ENCODE results near the gene MS4A6E.
"Not testable (repeated sequence)": the region's sequence is repeated elsewhere in the genome, so short reads cannot be mapped to it uniquely, and the experiment has no call there.

The MS4A6E gene

GRCh38 chr11:60363542-60364470, 36.8 kb downstream of the MS4A6E start:
- Histone ChIP-seq H3K27ac (ENCODE audit: low read depth, low read length) (peak overlapping the region; percentile 67; the same call in 1 of the 2 replicates), H3K4me3 (ENCODE audit: low read length) (peak overlapping the region; percentile 18; the same call in 1 of the 2 replicates), H3K9ac (ENCODE audit: low read depth, low read length) (0 out of 2 replicates have a peak overlapping the region, but pooled peaks have one; percentile 29), H3K27me3 (ENCODE audit: insufficient read depth, low read length) (no peaks in the 10 kb centered on the region), H3K36me3 (ENCODE audit: insufficient read depth, low read length) (no peaks in the 10 kb centered on the region), H3K9me3 (ENCODE audit: insufficient read depth, low read depth, low read length) (peaks cover 25% of the 10 kb centered on the region), H3K4me1 (ENCODE audit: insufficient read depth, low read length) (peaks cover 16% of the 10 kb centered on the region)
- 31% methylated on average over 7 of the region's 7 CpGs for WGBS

GRCh38 chr11:60366262-60366904, 39.3 kb downstream of the MS4A6E start:
- H3K4me1 ChIP-seq (ENCODE audit: insufficient read depth, low read length): peaks cover 16% of the 10 kb centered on the region
- not testable (repeated sequence) for H3K9ac ChIP-seq (ENCODE audit: low read depth, low read length); H3K27me3 ChIP-seq (ENCODE audit: insufficient read depth, low read length); H3K9me3 ChIP-seq (ENCODE audit: insufficient read depth, low read depth, low read length); H3K27ac ChIP-seq (ENCODE audit: low read depth, low read length); H3K4me3 ChIP-seq (ENCODE audit: low read length); H3K36me3 ChIP-seq (ENCODE audit: insufficient read depth, low read length)
- WGBS: 96% methylated on average over 9 of the region's 15 CpGs

DNA sequence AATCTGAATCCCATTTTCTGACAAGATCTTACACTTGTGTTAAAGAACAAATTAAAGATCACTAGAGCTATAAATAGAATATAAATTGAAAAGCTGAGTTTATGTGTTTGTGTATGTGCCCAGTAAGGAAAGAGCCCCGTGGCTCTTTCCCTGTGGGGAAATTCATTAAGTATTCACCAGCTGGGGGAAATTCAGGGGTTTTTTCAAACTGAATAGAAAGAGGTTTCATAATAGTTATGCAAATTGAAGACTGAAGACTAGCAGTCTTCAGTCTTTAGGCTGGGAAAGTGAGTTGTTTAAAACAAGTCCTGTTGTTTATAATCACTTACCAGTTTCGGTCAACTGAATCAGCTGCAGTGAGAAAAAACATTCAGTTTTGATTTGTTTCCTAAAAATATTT, 40.0 kb downstream of the MS4A6E start:
- no peak overlapping the region for H3K9ac ChIP-seq (ENCODE audit: low read depth, low read length)
- H3K36me3 ChIP-seq (ENCODE audit: insufficient read depth, low read length): no peaks in the 10 kb centered on the region
- peak overlapping the region; percentile 60; the same call in 1 of the 2 replicates for H3K27ac ChIP-seq (ENCODE audit: low read depth, low read length)
- peaks cover 16% of the 10 kb centered on the region for H3K4me1 ChIP-seq (ENCODE audit: insufficient read depth, low read length)
- 66% methylated on average over 2 of the region's 2 CpGs for WGBS
- no peaks in the 10 kb centered on the region for H3K9me3 ChIP-seq (ENCODE audit: insufficient read depth, low read depth, low read length)
- H3K27me3 ChIP-seq (ENCODE audit: insufficient read depth, low read length): no peaks in the 10 kb centered on the region
- no peak overlapping the region for H3K4me3 ChIP-seq (ENCODE audit: low read length)

GRCh38 chr11:60367896-60368295, 40.8 kb downstream of the MS4A6E start:
- Histone ChIP-seq H3K9me3 (ENCODE audit: insufficient read depth, low read depth, low read length) (no peaks in the 10 kb centered on the region), H3K4me1 (ENCODE audit: insufficient read depth, low read length) (peaks cover 16% of the 10 kb centered on the region), H3K36me3 (ENCODE audit: insufficient read depth, low read length) (no peaks in the 10 kb centered on the region), H3K4me3 (ENCODE audit: low read length) (no peak overlapping the region), H3K27me3 (ENCODE audit: insufficient read depth, low read length) (no peaks in the 10 kb centered on the region), H3K27ac (ENCODE audit: low read depth, low read length) (no peak overlapping the region), H3K9ac (ENCODE audit: low read depth, low read length) (no peak overlapping the region)
- 96% methylated on average over 19 of the region's 19 CpGs for WGBS

DNA sequence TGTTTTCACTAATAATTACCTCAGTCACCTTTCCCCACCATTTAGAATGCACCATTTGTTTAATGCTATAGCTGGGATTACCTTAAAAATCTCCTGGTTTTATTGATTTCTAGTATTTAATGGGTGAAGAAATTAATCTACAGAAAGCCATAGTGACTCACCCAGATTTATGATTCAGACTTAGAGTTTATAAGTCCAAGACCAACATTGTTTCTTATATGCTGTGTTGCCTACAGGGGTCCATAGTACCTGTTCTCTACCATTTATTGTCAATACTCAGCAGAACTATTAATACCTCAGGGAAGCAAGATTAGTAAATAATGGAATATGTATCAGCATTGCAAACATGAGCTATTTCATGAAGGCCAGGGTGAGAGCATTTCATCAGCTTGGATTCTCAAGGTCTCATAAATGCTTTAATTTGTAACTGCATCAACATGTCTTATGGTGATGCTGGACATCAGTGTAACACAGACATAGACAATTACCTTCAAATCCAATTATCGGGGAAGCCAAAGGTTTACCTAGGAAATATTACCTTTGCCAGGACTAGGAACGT, 43.3 kb downstream of the MS4A6E start:
- H3K36me3 ChIP-seq (ENCODE audit: insufficient read depth, low read length): no peaks in the 10 kb centered on the region
- no peaks in the 10 kb centered on the region for H3K9me3 ChIP-seq (ENCODE audit: insufficient read depth, low read depth, low read length)
- WGBS: 100% methylated on average over 2 of the region's 2 CpGs
- no peaks in the 10 kb centered on the region for H3K27me3 ChIP-seq (ENCODE audit: insufficient read depth, low read length)
- H3K4me1 ChIP-seq (ENCODE audit: insufficient read depth, low read length): peaks cover 6% of the 10 kb centered on the region; the same call in 1 of the 2 replicates
- no peak overlapping the region for H3K4me3 ChIP-seq (ENCODE audit: low read length)
- no peak overlapping the region for H3K27ac ChIP-seq (ENCODE audit: low read depth, low read length)
- H3K9ac ChIP-seq (ENCODE audit: low read depth, low read length): no peak overlapping the region

GRCh38 chr11:60370811-60371298, 43.8 kb downstream of the MS4A6E start:
- 95% methylated on average over 5 of the region's 5 CpGs for WGBS
- Histone ChIP-seq H3K9ac (ENCODE audit: low read depth, low read length) (no peak overlapping the region), H3K27ac (ENCODE audit: low read depth, low read length) (no peak overlapping the region), H3K36me3 (ENCODE audit: insufficient read depth, low read length) (no peaks in the 10 kb centered on the region), H3K27me3 (ENCODE audit: insufficient read depth, low read length) (no peaks in the 10 kb centered on the region), H3K4me3 (ENCODE audit: low read length) (no peak overlapping the region), H3K9me3 (ENCODE audit: insufficient read depth, low read depth, low read length) (no peaks in the 10 kb centered on the region), H3K4me1 (ENCODE audit: insufficient read depth, low read length) (peaks cover 6% of the 10 kb centered on the region; the same call in 1 of the 2 replicates)

DNA sequence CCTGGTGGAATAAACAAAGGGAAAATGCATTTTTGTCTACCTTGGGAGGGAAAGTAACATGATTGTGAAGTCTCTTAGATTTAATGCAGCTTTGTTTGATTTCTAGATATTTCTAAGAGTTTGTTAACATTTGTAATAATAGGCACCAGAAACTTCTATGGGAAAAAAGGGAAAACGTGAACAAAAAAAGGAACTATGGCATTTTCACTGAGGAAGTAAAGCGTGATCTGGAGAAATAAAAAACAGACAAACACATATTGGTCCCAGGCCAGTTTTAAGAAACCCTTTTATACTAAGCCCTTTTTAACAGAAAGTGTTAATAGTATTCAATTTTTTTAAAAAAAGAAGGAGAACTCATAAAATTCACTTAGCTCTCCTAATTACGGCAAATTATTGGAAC, 44.3 kb downstream of the MS4A6E start:
- H3K9ac ChIP-seq (ENCODE audit: low read depth, low read length): no peak overlapping the region
- peaks cover 6% of the 10 kb centered on the region; the same call in 1 of the 2 replicates for H3K4me1 ChIP-seq (ENCODE audit: insufficient read depth, low read length)
- WGBS: 91% methylated on average over 3 of the region's 3 CpGs
- H3K4me3 ChIP-seq (ENCODE audit: low read length): no peak overlapping the region
- no peaks in the 10 kb centered on the region for H3K36me3 ChIP-seq (ENCODE audit: insufficient read depth, low read length)
- H3K27ac ChIP-seq (ENCODE audit: low read depth, low read length): no peak overlapping the region
- no peaks in the 10 kb centered on the region for H3K9me3 ChIP-seq (ENCODE audit: insufficient read depth, low read depth, low read length)
- H3K27me3 ChIP-seq (ENCODE audit: insufficient read depth, low read length): no peaks in the 10 kb centered on the region

GRCh38 chr11:60371854-60372253, 44.8 kb downstream of the MS4A6E start:
- Histone ChIP-seq H3K9ac (ENCODE audit: low read depth, low read length) (no peak overlapping the region), H3K4me1 (ENCODE audit: insufficient read depth, low read length) (peaks cover 5% of the 10 kb centered on the region; the same call in 1 of the 2 replicates), H3K36me3 (ENCODE audit: insufficient read depth, low read length) (no peaks in the 10 kb centered on the region), H3K27me3 (ENCODE audit: insufficient read depth, low read length) (no peaks in the 10 kb centered on the region), H3K4me3 (ENCODE audit: low read length) (no peak overlapping the region), H3K27ac (ENCODE audit: low read depth, low read length) (no peak overlapping the region), H3K9me3 (ENCODE audit: insufficient read depth, low read depth, low read length) (no peaks in the 10 kb centered on the region)
- WGBS: 88% methylated on average over 1 of the region's 1 CpG

DNA sequence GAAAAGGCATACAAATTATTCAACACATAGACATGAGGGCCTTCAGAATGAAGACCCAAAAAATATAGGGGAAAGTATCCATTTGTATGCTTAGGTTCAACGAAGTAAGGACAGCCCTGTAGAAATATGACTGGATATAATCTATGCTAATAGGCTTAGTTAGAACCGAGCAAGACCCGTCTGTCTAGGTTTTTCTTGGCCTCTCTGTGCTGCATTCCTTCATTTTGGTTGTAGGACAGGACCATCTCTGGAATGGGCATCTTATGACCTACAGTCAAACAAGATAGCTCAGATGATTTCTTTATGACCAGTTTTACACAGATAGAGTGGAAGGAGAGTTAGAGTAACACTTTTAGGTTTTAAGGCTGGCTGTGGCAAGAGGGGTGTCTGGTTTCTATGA, 45.7 kb downstream of the MS4A6E start:
- no peaks in the 10 kb centered on the region for H3K27me3 ChIP-seq (ENCODE audit: insufficient read depth, low read length)
- no peak overlapping the region for H3K27ac ChIP-seq (ENCODE audit: low read depth, low read length)
- H3K9me3 ChIP-seq (ENCODE audit: insufficient read depth, low read depth, low read length): no peaks in the 10 kb centered on the region
- no peak overlapping the region for H3K9ac ChIP-seq (ENCODE audit: low read depth, low read length)
- no peaks in the 10 kb centered on the region for H3K4me1 ChIP-seq (ENCODE audit: insufficient read depth, low read length)
- H3K4me3 ChIP-seq (ENCODE audit: low read length): no peak overlapping the region
- 95% methylated on average over 3 of the region's 3 CpGs for WGBS
- no peaks in the 10 kb centered on the region for H3K36me3 ChIP-seq (ENCODE audit: insufficient read depth, low read length)

DNA sequence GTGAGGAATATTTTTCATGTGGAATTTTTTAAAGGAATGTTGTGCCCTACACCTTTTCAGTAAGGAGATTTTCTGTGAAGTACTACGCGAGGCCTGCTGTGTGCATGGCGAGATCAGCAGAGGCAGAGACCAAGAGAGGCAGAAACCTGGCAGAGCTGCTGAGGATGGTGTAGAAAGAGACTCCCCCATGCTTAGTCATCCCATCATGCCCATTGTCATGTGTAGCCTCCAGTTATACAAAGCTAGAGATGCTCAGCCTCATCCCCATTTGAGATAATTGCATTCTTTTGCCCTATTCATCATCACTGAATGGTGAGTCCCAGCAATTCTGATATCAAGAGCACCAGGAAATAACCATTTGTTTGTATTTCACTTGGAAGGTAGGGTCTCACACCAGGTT, 48.3 kb downstream of the MS4A6E start:
- WGBS: 94% methylated on average over 3 of the region's 3 CpGs
- Histone ChIP-seq H3K27ac (ENCODE audit: low read depth, low read length) (no peak overlapping the region), H3K9ac (ENCODE audit: low read depth, low read length) (no peak overlapping the region), H3K9me3 (ENCODE audit: insufficient read depth, low read depth, low read length) (no peaks in the 10 kb centered on the region), H3K4me1 (ENCODE audit: insufficient read depth, low read length) (no peaks in the 10 kb centered on the region), H3K36me3 (ENCODE audit: insufficient read depth, low read length) (no peaks in the 10 kb centered on the region), H3K27me3 (ENCODE audit: insufficient read depth, low read length) (no peaks in the 10 kb centered on the region), H3K4me3 (ENCODE audit: low read length) (no peak overlapping the region)

- no peak overlapping the region for H3K9ac ChIP-seq (ENCODE audit: low read depth, low read length)
- H3K4me1 ChIP-seq (ENCODE audit: insufficient read depth, low read length): no peaks in the 10 kb centered on the region
- WGBS: 93% methylated on average over 3 of the region's 3 CpGs
- no peaks in the 10 kb centered on the region for H3K36me3 ChIP-seq (ENCODE audit: insufficient read depth, low read length)
- H3K27me3 ChIP-seq (ENCODE audit: insufficient read depth, low read length): no peaks in the 10 kb centered on the region
- H3K27ac ChIP-seq (ENCODE audit: low read depth, low read length): no peak overlapping the region
- H3K9me3 ChIP-seq (ENCODE audit: insufficient read depth, low read depth, low read length): no peaks in the 10 kb centered on the region
- H3K4me3 ChIP-seq (ENCODE audit: low read length): no peak overlapping the region
Observed at GRCh38 chr11:60376601-60377000, 49.5 kb downstream of the MS4A6E start.

Measured in HUES64 (cell line).